IPS DF 19.7 (cell line): Measurements from ENCODE around the gene TMEM30B.
"Not testable (repeated sequence)": the region's sequence is repeated elsewhere in the genome, so short reads cannot be mapped to it uniquely, and the experiment has no call there.

ENCODE experiments used
- DNase-seq: peaks from one replicate; pipeline ENCODE4 v3.0.0-alpha.2; 2013; ENCODE audit warnings: low read depth, low spot score

The TMEM30B gene

DNA sequence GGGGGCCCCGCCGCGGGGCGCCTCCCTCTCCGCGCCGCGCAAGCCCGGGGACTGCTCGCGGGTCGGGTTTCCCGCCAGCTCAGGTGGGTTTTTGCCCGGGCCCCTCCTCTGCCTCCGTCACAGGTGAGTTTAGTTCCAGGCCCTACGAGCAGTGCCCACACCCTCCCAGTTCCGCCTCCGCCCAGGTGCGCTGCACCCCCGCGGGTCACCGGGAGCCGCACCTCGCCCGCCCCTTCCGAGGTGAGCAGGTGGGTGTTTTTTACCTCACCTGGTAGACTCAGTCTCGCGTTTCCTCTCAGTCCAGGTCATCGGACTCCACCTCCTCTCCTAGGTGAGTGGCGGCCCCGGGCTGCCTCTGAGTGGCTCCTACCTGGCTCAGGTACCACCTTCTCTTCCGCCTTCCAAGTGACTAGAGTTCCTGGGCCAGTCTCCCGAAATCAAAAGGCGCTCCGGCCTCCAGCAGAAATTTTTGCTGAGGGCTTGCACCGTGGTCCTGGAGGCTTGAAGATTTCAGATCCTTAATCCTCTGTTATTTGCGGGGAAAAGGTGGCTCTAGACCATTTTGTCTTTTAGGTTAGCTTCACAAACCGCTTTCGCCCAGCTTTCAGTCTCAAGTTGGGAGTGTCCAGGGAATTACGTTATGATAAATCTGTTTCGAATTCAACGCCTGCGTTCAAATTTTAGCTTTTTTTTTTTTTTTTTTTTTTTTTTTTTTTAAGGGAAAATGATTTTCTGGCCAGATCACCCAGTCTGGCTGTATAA, at the start of gene TMEM30B:
Gene TMEM30B (minus strand): TSS at position 153 of the 762 bp plus-strand sequence. CDS start 191 bp downstream, outside the sequence.
- peak; percentile 88 for DNase-seq

DNA sequence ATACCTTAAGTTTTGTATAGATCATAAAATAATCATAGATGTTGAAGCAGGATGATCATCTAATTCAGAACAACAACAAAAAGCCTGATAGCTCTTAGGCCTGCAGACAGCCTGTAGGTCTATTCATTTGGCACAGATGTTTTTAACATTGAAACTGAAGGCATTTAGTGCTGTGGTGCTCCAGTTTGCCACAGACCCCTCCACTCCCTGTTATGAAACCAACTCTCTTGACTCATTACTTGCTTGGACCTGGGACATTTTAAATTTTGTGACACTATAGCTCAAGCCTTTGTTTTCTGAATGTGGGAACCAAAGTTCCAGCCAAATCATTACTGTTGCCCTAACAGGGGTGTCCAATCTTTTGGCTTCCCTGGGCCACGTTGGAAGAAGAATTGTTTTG, 49.4 kb upstream of the TMEM30B start:
- DNase-seq = no peak

GRCh38 chr14:61329478-61330051, 48.4 kb upstream of the TMEM30B start:
- no peak for DNase-seq

DNA sequence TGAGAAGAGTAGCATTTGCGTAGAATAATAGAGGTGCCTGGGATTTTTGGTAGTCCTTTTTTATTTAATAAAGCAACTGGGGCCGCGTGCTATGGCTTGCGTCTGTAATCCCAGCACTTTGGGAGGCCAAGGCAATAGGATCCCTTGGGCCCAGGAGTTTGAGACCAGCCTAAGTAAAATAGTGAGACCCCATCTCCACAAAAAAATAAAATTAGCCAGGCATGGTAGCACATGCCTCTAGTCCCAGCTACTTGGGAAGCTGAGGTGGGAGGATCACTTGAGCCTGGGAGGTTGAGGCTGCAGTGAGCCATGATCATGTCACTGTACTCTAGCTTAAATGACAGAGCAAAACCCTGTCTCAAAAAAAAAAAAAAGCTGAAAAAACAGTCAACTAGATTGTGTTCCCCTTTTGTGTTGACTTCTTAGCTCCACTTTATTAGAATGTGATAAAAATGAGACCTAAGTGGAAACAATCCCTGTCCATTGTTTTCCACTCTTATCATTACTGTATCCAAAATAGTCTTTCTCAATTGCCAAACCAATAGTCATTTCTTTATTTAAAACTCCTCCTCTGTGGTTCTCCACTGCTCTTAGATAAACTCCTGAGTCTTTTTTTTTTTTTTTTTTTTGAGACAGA, 47.6 kb upstream of the TMEM30B start:
- no peak for DNase-seq

- DNase-seq = no peak
Observed at GRCh38 chr14:61326847-61327246, 45.7 kb upstream of the TMEM30B start.

DNA sequence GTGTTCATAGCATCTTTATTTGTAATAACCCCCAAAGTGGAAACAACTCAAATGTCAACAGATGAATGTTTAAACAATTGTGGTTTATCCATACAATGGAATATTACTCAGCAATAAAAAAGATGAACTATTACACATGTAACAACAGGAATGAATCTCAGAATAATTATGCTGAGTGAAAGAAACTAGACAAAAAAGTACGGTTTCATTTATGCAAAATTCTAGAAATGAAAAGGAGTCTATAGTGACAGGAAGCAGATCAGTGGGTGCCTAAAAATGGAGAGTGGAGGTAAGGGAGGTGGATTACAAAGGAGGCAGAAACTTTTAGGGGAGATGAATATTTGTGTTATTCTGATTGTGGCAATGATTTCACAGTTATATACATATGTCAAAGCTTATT, 45.0 kb upstream of the TMEM30B start:
- DNase-seq = no peak

DNA sequence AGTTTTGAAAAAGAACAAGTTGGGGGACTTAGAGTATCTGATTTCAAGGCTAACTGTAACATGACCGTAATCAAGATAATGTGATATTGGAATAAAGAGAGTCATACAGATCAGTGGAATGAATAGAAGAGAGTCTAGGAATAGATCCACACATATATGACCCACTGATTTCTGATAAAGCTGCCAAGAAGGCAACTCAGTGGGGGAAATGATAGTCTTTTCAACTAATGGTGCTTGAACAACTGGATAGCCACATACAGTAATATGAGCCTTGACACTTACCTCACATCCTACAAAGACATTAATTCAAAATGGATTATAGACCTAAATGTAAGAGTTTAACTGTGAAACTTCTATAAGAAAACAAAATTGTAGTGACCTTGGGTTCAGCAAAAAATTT, 44.0 kb upstream of the TMEM30B start:
- DNase-seq = no peak

- no peak for DNase-seq
Observed at GRCh38 chr14:61323970-61324369, 42.8 kb upstream of the TMEM30B start.

GRCh38 chr14:61322799-61323290, 41.7 kb upstream of the TMEM30B start:
- no peak for DNase-seq

DNA sequence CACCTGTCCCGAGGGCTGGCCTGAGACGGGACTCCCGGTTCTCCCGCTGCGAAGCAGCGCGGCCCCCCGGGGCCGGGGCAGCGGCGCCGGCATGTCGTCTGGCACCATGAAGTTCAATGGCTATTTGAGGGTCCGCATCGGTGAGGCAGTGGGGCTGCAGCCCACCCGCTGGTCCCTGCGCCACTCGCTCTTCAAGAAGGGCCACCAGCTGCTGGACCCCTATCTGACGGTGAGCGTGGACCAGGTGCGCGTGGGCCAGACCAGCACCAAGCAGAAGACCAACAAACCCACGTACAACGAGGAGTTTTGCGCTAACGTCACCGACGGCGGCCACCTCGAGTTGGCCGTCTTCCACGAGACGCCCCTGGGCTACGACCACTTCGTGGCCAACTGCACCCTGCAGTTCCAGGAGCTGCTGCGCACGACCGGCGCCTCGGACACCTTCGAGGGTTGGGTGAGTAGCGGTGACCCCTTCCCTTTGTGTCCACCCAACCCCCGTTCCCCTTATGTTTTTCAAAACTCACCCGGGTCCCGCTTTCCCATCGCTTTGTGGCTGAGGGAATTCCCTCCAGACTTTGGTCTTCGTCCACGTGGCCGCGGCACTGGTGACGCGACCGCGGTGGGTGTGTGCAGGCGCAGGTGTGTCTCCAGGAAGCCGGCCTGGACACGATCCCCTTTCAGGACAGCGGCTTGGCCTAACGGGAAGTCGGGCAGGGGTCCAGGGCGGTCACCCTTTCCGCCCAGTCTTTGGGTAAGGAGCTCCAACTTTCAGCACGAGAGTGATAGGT, 41.1 kb upstream of the TMEM30B start:
- no peak for DNase-seq

DNA sequence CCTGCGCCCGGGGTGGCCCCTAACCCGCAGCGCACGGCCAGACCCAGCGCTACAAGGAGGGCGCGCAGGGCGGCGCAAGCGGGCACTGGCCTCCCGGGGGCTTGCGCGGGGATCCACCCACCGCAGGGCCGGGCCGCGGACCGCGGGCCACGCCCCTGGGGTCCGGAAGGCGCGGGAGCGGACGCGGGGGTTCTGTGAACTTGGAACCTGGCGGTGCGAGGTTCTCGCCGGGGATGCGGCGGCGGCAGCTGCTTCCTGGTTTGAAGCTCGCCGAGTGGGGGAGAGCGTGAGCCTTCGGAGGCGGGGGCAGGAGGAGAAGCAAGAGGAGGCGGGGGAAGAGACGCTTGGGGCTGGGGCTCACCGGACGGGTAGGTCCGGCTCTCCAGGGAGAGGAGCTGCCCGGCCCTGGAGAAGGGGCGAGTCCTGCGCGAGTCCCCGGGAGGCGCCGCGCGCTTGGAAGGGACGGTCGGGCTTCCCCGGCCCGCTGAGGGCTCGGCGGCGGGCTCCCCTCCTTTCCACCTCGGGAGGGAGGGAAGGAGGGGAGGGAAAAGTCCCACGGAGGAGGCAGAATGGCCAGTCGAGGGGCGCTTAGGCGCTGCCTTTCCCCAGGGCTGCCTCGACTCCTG, 40.4 kb upstream of the TMEM30B start, which contains the start of gene PRKCH:
Gene PRKCH (plus strand): TSS at position 195 of the 626 bp plus-strand sequence. CDS start 523 bp downstream, outside the sequence.
- no peak for DNase-seq

DNA sequence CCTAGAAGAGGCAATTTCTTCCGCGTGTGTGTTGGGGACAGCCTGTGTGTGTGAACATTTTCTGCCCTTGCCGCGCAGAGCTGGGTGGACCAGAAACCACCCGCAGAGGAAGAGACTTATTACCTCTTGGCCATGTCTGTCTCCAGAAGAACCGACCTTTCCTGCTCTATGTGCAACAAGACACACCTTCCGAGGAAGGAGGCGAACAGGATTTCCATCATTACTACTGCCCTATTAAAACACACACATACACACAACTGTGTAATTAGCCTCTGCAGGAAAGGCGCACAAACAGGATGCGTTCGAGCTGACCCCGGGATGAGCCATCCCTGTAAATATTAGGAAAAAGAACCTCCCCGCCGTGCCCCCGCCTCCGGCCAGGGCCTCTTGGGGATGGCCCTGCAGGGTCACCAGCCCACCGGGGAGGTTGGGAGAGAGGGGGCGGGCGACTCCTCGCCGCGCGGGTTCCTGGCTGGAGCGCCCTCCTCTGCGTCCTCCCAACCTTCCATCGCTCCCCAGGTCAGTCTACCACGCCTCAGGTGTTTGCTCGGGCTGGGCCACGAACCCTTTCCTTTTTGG, 39.8 kb upstream of the TMEM30B start:
- DNase-seq = no peak

DNA sequence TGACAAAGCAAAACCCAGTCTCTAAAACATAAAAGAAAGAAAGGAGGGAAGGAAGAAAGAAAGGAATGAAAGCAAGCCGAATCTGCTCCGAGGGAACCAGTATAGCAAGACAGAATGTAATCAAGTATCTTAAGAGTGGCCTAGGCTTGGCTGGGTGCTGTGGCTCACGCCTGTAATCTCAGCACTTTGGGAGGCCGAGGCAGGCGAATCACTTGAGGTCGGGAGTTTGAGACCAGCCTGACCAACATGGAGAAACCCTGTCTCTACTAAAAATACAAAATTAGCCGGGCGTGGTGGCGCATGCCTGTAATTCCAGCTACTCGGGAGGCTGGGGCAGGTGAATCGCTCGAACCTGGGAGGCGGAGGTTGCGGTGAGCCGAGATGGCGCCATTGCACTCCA, 39.0 kb upstream of the TMEM30B start:
- not testable (repeated sequence) for DNase-seq

DNA sequence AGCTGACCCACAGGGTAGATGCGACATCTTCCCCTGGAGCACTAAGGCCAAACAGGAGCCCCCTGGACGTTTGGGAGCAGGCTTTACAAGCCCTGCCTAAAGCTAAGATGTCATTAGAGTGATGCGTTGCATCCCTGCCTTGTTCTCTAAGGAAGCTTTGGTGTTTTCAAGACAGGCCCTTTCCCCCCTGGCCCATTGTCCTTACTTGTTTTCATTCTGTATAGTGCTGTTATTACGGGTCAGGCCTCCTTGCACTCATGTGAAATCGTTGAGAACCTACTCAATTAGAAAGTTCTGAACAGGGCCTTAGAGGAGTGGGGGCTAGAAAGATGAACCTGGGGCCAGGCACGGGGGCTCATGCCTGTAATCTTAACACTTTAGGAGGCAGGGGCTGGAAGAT, 38.6 kb upstream of the TMEM30B start:
- no peak for DNase-seq

- no peak for DNase-seq
Observed at GRCh38 chr14:61319086-61319485, 37.9 kb upstream of the TMEM30B start.

DNA sequence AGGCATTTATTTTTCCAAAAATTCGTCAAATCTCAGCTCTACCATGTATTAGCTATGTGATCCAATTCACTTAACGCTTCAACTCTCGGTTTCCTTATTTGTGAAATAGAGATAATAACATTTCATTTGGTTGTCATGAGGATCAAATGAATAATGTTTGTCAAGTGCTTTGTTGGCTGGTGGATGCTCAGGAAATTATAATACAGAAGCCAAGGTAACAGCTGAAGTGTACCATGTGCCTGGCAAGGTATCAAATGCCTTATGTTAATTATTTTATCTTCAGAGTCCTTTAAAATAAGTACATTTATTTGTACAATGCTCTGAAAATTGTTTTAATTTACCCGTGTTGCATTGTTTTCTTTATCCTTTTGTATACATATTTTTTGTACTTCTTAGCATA, 34.2 kb upstream of the TMEM30B start:
- no peak for DNase-seq

- DNase-seq = not testable (repeated sequence)
Observed at GRCh38 chr14:61308701-61309100, 27.6 kb upstream of the TMEM30B start.

GRCh38 chr14:61308198-61308597, 27.1 kb upstream of the TMEM30B start:
- no peak for DNase-seq

DNA sequence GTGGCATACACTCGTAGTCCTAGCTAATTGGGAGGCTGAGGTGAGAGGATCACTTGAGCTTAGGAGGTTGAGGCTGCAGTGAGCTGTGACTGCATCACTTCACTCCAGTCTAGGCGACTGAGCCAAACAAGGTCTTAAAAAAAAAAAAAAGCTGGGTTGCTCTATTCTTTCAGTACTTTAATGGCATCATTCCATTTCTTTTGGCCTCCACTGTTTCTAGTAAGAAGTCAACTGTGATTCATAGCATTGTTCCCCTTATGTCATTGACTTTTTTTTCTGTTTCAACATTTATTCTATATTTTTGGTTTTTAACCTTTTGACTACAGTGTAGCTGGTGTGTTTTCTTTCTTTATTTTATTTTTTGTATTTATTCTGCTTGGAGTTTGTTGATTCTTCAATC, 23.6 kb upstream of the TMEM30B start:
- no peak for DNase-seq

- no peak for DNase-seq
Observed at GRCh38 chr14:61300754-61301153, 19.6 kb upstream of the TMEM30B start.

GRCh38 chr14:61300209-61300608, 19.1 kb upstream of the TMEM30B start:
- no peak for DNase-seq
